ENCODE measurements around the gene ENPP3.

GRCh38 chr6:131673184-131673583 lies 36.1 kb downstream of the ENPP3 start:
- no peak for TF ChIP-seq EZH2phosphoT487 (IDR thresholded peaks at IDR 0.05; ENCODE audit: borderline replicate concordance, low read depth, low read length)
- TF ChIP-seq, protein P1, sequence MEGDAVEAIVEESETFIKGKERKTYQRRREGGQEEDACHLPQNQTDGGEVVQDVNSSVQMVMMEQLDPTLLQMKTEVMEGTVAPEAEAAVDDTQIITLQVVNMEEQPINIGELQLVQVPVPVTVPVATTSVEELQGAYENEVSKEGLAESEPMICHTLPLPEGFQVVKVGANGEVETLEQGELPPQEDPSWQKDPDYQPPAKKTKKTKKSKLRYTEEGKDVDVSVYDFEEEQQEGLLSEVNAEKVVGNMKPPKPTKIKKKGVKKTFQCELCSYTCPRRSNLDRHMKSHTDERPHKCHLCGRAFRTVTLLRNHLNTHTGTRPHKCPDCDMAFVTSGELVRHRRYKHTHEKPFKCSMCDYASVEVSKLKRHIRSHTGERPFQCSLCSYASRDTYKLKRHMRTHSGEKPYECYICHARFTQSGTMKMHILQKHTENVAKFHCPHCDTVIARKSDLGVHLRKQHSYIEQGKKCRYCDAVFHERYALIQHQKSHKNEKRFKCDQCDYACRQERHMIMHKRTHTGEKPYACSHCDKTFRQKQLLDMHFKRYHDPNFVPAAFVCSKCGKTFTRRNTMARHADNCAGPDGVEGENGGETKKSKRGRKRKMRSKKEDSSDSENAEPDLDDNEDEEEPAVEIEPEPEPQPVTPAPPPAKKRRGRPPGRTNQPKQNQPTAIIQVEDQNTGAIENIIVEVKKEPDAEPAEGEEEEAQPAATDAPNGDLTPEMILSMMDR (conservative IDR thresholded peaks at IDR 0.05; ENCODE audit: low read length) = no peak

Data from OCI-LY7 (cell line).